GM12892 (cell line): ENCODE measurements around the gene SUPT3H.

Source experiments
- POLR2A ChIP-seq: IDR thresholded peaks from 2 replicates; pipeline ENCODE4 v1.6.1; 2011; ENCODE audit warnings: low read depth, low read length, control low read depth
- POLR2AphosphoS5 ChIP-seq: IDR thresholded peaks from 2 replicates; pipeline ENCODE4 v1.6.1; 2011; ENCODE audit warnings: low read depth, low read length, control low read depth

GRCh38 chr6:45187836-45188235 is 189.9 kb downstream of the SUPT3H start:
- TF ChIP-seq POLR2A (no peak), POLR2AphosphoS5 (no peak)
